HS-5 (cell line): ENCODE results near the gene FGFBP3.
"Not testable (repeated sequence)": the region's sequence is repeated elsewhere in the genome, so short reads cannot be mapped to it uniquely, and the experiment has no call there.

Source experiments
- DNase-seq: peaks from one replicate; pipeline ENCODE4 v3.0.0-alpha.2; 2012; ENCODE audit warnings: low read depth

Gene FGFBP3

DNA sequence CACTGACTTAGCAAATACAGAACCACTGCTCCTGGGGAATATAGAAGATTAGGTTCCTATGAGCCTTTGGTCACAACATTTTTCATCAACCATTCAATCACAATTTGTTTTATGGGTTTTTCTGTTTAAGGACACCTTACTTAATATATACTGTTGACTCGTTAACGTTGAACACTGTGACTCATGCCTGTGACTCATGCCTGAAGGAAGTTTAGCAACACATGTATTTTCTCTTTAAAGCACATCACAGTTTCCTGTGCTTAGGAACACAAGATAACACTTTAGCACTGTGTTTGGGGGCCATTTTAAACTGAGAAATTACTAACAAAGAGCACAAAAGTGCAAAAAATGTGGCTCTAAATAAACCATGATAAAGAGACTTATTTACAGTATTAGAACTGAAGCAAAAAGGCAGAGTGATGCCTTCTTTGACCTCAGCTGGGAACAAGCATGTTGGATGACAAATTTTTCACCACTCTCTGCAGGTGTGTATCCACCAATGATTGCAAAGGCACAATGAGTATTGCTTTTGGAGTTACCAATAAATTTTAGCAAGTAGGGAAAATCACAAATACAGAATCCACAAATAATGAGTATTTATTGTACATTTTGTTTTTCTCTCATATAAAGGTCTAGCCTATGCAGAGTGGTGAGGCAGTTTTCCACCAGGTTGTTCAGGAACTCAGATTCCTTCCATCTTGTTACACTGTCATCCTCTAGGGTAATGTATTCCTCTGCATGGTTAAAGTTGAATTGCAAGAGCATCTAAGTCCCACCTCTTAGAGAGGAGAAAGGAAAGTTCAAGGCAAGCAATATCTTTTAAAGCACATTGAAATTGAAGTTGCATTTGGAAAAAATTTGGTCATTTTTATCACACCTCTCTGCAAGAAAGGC, 7.3 kb downstream of the FGFBP3 start:
- DNase-seq = peak; percentile 92

DNA sequence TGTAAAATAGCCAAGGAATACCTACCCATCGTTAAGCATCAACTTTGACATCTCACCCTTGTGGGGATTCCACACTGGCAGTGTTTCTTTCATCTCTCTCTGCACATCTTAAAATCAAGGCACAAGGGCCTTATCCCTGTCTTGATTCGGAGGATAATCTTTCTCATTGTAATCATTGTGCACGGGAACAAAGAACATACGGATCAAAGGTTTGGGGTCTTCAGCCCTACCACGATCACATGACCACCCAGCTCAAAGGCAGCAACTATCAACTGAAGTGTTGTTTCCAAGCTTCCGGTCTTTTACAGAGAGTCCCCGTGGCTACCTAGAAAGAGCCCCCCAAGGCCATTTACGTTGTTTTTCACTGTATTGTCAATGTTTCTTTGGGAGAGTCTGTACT, 11.9 kb downstream of the FGFBP3 start:
- DNase-seq = no peak

DNA sequence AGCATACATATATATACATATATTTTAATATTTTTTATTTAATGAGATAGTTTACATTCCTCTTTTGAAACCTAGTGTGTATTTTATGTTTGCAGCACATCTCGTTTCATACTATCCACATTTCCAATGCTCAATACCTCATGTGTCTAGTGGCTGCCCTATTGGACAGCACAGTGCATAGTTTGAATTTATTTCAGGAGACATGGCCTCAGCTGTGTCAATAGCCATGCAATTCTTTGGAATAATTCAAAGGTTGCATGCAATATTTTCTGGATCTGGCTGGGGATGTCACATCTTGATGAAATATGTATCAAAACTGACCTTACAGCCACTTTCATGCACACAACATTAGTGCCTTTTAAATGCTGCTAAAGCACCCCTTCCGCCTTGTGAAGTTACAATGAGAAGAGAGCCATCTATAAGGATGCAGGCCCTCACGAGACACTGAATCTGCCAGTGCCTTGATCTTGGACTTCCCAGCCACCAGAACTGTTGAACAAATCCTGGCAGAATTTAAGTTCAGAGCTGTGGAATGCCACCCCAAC, 13.0 kb downstream of the FGFBP3 start:
- no peak for DNase-seq

DNA sequence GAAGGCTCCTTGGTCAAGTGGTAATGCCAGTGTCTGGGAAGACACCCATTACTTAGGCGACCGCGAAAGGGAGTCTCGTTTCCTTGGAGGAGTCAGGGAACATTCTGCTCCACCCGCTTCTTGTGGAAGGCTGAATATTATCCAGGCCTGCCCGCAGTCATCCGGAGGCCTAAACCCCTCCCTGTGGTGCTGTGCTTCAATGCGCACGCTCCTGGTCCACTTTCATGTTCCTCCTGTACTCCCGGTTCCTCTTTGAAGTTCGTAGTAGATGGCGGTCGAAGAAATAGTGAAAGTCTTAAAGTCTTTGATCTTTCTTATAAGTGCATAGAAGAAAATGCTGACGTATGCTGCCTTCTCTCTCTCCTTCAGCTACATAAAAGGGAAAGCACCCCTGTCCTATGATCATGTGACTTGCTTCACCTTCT, 15.0 kb downstream of the FGFBP3 start:
- not testable (repeated sequence) for DNase-seq

DNA sequence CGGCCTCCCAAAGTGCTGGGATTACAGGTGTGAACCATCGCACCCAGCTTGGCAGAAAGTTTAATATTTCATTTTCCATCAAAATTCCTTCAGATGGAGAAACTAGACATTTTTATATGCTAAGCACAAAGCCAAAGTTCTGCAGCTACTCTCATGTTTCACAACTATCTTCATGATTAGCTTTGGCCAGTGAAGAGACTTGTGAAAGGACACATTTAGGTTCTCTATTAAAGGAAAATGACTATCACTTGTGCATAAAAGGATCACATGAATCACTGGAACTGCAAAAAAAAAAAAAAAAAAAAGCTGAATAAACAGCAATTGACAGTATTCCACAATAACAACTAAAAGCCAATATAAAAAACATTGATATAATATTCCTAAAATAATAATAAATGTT, 16.2 kb downstream of the FGFBP3 start:
- DNase-seq = no peak

DNA sequence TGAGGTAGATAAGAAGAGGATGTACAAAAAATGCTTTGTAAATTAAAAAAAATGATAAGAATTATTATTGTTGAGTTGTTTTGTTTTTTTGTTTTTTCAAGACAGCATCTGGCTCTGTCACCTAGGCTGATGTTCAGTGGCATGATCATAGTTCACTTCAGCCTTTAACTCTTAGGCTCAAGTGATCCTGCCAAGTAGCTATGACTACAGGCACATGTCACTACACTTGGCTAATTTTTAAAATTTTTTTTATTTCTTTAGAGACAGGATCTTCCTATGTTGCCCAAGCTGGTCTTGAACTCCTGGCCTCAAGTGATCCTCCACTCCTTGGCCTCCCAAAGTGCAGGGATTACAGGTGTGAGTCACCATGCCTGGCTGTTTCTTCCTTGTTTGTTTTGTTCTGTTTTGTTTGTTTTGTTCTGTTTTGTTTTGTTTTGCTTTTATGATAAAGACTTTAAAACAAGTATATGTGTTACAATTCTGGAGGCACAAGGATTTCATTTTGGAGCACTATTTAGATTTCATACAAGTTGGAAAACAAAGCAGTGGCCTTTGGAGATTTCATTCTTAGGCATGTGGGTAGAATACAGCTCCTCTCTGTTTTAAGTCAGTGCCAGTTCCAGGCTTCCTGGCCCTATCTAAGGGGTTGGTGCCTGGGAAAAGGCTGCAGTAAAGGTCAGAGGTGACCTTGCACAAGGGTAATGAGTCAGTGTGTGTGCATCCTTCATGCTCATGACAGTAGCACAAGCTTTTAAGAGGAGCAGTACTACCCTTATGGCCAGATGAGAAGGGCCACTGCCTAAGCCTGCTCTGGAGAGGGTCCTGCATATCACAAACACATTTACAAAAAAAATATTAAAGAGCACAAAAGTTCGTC, 17.9 kb downstream of the FGFBP3 start:
- peak; percentile 73 for DNase-seq

DNA sequence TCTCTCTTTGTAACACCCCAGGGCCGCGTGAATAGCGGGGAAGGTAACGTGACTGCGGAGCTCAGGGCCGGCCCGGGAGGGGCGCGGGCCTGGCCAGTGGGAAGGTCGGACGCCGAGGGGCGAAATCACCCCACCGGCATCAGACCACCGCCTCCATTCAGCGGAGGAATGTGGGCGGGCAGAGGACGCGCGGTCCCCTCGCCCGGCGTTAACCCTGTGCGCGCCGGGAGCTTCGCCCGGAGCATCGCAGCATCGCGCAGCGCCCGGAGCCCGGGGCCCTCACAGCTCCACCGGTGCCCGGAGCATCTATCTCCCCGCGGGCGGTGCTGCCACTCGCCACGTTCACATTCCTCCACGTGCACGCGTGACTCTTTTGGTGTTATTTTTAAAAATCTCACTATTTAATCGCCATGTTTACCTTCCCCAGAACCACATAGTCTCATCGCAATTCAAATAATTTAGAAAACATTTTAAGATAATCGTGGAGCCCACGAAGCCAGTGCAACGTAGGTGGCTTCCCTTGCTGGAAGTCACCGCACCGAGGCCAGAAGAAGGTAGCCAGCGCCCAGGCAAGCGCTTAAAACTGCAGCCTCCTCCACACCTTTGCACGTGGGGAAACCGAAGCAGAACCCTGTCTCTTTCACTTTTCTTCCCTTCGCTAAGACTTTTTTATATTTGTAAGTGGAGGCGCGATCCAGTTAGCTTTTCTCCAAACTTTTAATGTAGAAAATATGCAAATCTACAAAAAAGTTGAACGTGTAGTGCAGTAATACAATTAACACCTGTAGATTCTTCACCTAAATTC, 21.8 kb downstream of the FGFBP3 start:
- DNase-seq = no peak

DNA sequence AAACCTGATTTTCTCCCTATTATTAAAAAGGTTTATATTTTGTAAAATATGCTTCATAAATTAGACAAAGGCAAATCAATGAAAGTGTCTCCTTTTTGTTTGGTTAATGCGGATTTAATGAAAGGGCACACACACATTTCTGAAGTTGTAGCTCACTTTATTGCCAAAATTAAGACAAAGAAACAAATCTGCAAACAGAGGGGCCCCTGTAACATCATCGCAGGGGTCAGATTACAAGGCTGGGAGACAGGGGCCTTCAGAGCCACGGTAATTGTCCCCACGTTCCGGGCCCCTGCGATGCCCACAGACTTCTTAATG, 22.4 kb downstream of the FGFBP3 start:
- DNase-seq = no peak

DNA sequence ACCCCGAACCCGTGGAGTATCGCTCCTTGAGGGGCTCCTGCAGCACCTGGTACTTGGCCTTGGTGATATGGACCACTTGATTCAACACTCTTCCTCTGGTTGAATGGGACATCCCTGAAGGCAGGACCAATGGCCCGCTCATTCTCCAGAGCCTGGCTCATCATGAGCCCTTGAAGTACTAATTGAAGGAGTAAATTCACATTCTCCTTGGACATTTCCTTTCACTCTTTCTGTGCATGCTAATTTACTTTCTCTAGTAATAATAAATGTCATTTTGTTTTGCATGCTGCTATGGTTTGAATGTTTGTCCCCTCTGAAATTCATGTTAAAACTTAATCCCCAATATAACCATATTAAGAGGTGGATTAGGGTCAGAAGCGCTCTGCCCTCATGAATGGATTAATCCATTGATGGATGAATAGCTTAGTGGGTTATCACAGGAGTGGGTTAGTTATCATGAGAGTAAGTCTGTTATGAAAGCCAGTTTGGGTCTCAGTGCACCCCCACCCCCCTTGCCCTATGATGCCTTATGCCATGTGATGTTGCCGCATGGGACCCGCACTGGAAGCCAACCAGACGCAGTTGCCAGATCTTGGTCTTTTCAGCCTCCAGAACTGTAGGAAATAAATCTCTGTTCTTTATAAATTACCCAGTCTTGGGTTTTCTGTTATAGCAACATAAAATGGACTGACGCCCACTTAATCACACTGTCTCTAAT, 23.8 kb downstream of the FGFBP3 start:
- no peak for DNase-seq

DNA sequence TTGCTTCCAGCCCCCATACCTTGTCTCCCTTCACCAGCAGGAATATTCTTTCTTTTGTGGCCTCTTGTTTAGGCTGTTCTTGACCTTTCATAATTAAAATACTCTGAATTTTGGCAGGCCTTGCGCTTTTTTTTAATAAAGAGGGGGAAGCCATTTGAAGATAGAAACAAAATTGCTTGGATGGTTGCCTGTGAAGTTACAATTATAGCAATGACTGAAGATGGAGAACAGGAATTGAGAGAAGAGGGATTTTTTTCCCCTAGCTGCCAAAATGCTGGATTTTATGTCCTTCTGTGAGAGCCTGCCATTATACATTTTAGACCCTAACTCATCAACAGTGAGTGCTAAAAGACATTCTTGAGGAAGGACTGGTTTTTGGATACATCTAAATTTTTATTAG, 24.8 kb downstream of the FGFBP3 start:
- no peak for DNase-seq

DNA sequence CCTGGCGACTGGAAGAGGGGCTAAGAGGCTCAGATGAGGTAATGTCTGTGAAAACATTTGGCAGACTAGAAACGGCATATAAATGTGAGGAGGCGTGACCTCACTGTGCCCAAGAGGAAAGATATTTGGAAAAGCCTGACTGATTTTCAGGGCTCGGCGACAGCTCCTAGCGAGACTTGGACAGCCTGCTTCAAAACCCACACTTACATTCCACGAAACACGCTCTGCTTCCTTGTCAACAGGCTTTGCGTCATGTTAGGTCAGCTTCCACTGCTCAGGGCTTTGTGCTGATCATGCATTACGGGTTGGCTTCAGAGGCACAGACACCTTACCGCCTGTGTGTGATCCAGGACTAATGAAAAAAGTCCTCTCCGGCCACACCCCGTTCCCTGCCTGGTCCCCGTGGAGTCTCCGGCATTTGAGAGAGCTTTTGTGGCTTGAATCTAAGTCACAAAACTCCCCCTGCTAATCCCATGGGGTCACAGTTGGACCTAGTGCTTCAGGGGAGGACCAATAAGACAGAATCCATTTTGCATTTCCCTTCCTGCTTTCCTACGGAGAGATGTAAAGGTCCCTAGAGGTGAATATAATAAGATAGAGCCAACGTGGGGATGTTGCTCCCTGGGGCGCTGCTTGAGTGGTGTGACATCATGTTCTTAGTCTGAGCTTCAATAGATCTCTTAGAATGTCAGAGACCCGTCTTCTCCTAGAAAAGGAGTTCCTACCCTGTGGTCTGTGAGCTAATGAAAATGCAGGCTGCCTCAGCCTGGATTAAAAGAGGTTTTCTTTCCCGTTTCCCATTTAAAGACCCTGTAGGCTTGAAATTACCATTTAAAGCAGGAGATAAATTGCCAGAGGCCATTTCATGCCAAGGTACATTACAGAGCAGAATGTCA, 25.5 kb downstream of the FGFBP3 start:
- no peak for DNase-seq

DNA sequence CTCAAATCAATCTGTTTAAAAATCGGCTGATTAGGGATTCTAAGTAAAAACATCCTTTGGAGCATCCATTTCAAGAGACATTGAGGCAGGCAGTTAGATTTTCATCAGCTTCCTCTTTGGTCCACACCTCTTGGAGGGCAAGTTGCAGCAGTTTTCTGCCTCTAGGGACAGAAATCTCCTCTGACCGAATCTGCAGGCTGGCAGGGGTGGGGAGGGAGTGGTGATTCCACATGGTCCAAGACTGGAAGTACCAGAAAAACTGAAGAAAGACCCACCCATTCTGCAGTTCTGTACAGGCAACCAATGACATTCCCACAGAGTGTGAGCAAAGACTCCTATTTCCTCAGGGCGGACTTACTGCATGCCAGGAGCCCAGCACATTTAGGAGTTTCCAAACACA, 29.0 kb downstream of the FGFBP3 start:
- DNase-seq = no peak

DNA sequence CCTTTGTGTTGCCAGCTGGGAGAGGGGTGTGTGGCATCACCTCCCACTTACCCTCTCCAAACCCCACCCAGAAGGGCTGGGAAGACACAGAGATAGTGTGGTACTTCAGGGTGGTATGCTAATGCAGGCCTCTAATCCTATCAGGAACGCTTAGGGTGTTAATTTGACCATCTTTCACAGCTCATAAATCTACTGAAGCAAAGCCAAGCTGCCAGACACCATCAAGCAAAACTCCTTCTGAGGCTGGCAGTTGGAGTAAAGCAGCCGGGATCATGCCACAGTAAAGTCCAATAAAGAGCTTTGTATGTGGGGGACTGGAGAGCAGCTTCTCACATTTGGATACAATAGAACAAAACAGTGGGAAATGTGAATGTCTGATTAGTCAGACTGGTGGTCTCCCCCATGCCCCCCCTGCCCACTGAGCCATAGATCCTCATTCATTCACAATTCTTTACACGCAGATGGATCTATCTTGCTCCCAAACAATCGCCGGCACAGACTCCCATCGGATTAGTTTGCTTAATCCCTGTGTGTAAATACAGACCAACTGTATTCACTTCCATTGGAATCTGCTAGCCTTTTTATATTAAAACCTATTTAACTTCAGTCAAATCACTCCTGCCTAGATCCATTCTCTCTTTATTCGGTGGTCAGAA, 29.6 kb downstream of the FGFBP3 start:
- DNase-seq = no peak

DNA sequence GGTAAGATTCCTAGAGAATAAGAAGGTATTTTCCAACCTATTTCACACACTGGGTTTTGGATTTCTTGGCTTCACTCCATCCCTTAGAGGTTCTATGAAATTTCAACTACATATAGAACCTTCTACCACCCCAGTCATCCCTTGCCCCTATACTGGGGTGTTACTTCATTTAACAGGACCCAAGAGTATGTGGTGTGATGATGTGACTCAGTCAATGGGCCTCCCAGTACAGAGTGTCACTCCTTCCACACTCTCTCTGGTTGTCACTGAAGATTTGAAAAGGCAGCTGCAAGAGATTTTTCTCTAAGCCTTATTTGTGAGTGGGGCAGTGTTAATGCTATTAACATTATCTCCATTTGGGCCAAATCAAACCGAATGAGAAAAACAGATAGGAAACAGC, 33.5 kb downstream of the FGFBP3 start:
- no peak for DNase-seq

DNA sequence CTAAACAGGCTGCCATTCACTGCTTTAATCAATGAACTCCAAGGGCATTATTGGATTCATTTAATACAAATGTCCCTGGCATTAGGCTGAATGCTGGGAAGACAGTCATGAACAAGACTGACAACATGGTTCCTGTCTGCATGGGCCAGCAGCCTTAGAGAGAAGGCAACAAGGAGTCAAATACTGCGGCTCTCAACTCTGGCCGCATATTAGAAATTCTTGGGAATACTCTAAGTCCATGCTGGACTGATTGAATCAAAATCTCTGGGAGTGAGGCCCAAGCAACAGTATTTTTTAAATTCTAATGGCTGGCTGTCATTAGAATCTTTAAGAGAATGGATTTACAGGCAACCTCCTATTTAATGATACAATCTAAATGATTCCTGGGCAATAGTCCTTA, 34.1 kb downstream of the FGFBP3 start:
- no peak for DNase-seq

DNA sequence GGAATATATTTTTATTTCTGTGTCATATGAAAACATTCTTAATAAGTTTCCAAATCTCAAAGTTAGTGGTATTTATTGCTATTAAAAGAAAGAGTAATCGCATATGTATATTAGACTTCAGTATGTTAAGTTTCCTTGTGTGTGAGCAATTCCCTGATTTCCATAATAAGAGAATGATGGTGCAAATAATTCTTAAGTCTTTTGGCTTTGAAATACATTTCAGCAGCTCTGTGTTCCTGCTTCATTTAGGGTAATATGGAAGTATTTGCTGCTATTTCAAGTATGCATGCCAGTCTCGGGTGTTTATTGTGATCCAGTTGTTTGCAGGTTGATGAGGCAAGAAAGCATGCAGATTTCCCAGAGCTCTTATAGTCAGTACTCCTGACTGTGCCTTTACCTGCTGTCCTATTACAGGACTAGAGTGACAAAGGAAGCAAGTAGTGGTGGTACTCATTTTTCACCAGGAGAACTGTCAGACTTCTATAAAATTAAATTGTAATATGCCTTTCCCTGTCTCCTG, 43.7 kb downstream of the FGFBP3 start:
- no peak for DNase-seq

DNA sequence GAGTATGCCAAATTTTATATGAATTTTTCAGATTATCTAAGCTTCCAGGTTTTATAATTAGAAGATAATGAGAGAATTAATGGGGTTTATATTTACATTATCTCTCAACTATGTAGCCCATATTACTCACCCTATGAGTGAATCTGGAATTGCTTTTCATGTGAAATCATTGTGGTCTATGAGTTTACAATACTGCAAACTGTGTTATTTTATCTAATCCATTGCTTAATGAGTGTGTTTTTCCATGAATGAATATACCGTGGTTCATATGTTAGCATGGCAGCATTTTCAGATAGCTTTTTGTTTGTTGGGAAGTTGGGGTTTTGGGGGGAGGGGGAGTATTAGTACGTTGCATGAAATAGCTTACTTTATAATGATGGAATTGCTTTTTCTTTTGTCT, 44.5 kb downstream of the FGFBP3 start:
- no peak for DNase-seq

DNA sequence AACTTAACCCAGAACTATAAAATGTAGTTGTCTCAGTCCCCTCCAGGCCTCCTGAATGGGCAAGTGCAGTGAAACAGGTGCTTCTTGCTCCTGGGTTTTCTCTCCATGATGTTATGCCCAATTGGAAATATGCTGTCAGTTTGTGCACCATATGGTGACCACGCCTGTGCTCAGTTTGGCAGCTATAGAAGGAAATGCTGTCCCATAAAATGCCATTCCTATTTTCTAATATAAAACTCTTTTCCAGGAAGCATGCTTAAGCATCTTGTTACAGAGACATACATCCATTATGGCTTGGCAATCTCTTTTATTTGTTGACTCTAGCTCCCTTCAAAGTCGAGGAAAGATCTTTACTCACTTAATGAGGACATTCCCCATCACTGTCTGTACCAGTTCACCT, 45.2 kb downstream of the FGFBP3 start:
- no peak for DNase-seq

DNA sequence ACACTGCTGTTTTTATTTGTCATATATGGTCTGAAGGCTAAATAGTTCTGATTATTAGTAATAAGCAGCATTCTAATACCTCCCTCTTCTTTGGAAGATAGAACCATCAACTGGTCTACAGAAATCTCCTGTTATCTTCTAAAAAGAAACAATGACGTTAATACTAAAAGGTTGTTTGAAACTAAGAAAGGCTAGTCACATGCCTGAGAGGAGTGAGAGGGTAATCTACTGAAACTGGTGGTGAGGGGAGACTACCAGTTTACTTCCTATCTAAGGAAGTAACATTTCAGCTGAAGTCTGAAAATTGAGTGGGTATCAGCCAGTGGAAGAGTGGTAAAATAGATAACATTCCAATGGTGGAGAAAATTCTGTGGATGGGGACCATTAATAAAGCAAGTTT, 48.4 kb downstream of the FGFBP3 start:
- DNase-seq = no peak

DNA sequence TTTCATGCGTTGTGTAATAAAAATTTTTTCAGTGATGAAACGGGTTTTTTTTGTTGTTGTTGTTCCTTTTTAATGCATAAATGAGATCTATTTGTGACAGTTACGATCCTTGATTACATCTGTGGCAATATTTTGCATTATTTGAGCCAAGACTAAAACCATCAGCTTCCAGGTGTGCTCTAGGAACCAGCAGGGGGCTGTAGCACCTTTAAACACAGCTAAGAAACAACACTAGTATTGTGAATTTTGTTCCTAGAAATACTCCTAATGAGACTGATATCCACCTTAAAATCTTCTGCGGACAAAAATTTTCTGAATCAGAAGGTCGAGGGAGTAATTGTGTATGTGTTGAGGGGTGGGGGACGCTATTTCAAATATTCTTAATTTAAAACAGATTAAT, 52.6 kb downstream of the FGFBP3 start:
- DNase-seq = no peak
